Mucosa of descending colon (tissue), 3 donors: ENCODE data around the gene VPS39. TPM values are rescaled to one million over a fixed set of nuclear protein-coding genes. Genes with fewer than 3 reads are reported as not detected.

ENCODE experiments used
- ATAC-seq: fragments of 200-7000 bp; cut with Tn5 transposase; one replicate; pipeline ENCODE4 v1.9.1; 2020; ENCODE audit warnings: mild to moderate bottlenecking, moderate library complexity
- DNase-seq, 3 donors: peaks; one replicate each; pipeline ENCODE4 v3.0.0-alpha.2; 2020
- H3K36me3 ChIP-seq: fragments of 200-600 bp; one replicate; pipeline ENCODE4 v1.8.0; 2021; ENCODE audit warnings: low read depth, mild to moderate bottlenecking
- H3K4me1 ChIP-seq: fragments of 200-600 bp; one replicate; pipeline ENCODE4 v1.8.0; 2021; ENCODE audit warnings: low read depth, mild to moderate bottlenecking
- H3K4me3 ChIP-seq: fragments of 200-600 bp; one replicate; pipeline ENCODE4 v1.8.0; 2021; ENCODE audit warnings: mild to moderate bottlenecking
- H3K9me3 ChIP-seq: fragments of 200-600 bp; one replicate; pipeline ENCODE4 v1.8.0; 2021; ENCODE audit warnings: mild to moderate bottlenecking
- CTCF ChIP-seq: fragments of 200-600 bp; IDR thresholded peaks from one replicate; pipeline ENCODE4 v1.8.0; 2022; ENCODE audit warnings: antibody characterized with exemption, mild to moderate bottlenecking
- intact Hi-C, 2 donors: fragments of 100-400 bp; cut with DNase I in 1 of 2; cut with micrococcal nuclease in 1 of 2; formaldehyde crosslinking; loops; one replicate each; pipeline versions ENCODE4 v1.11.0 to v1.11.1; 2022; cut with DNase I, micrococcal nuclease
- long read RNA-seq, 2 donors: library from polyadenylated mRNA; unstranded; transcript quantifications; one replicate each; pipeline ENCODE4 v2.0.0, GENCODE V29; 2019 to 2021
- total RNA-seq, 3 donors: library from RNA; stranded (reverse); fragmentation: NEBNext Ultra II Directional in 2 of 3; extraction: Animal tissue kit (Norgen Biotek cat#: 25700) in 2 of 3; gene quantifications; one replicate each; pipeline versions ENCODE4 v1.2.1 to v1.2.4, GENCODE V29; 2021 to 2023
- donor health status: DM: no; HTN: no; CAD: no; lungs with moderate emphysema.
- donor health status: DM: no; HTN: no; CAD: no.
- donor health status: DM: no; HTN: yes; CAD: no.

The VPS39 gene
- total RNA-seq = 10 to 100 TPM; 49.6 to 74.3 (median 66.7) TPM
- long read RNA-seq, donor 1, full-length matches to known transcripts = 45 of 67 reads
- long read RNA-seq, donor 1, partial matches to known transcripts = 17 of 67 reads
- long read RNA-seq, donor 1, other reads (novel, unspliced or antisense) = 5 of 67 reads
- long read RNA-seq, donor 2, full-length matches to known transcripts = 3 of 9 reads
- long read RNA-seq, donor 2, partial matches to known transcripts = 1 of 9 reads
- long read RNA-seq, donor 2, other reads (novel, unspliced or antisense) = 5 of 9 reads

GRCh38 chr15:42207674-42208579 is at the start of gene VPS39:
VPS39 (minus strand) TSS chr15:42208304; CDS start chr15:42208153, 151 bp downstream.
- no peaks in the 10 kb centered on the region for H3K9me3 ChIP-seq
- peaks cover 8% of the 10 kb centered on the region for H3K4me1 ChIP-seq
- H3K4me3 ChIP-seq = peak within 1 kb of the TSS; percentile 76
- ATAC-seq (peak; percentile 99), DNase-seq (peak; percentile 87 to 90 (median 90))
- H3K36me3 ChIP-seq = no peaks in the 10 kb centered on the region
- intact Hi-C loops = no loop called here
- no peak for TF ChIP-seq CTCF

GRCh38 chr15:42253300-42253699 is 45.2 kb upstream of the VPS39 start:
- TF ChIP-seq CTCF = no peak
- H3K4me3 ChIP-seq = no peak overlapping the region
- DNase-seq (no peak), ATAC-seq (no peak)
- no peaks in the 10 kb centered on the region for H3K4me1 ChIP-seq
- no peaks in the 10 kb centered on the region for H3K36me3 ChIP-seq
- H3K9me3 ChIP-seq = peaks cover 8% of the 10 kb centered on the region
- intact Hi-C loops = no loop called here

GRCh38 chr15:42240823-42241222 is 32.7 kb upstream of the VPS39 start:
- no peaks in the 10 kb centered on the region for H3K9me3 ChIP-seq
- H3K4me3 ChIP-seq = no peak overlapping the region
- ATAC-seq (no peak), DNase-seq (no peak)
- TF ChIP-seq CTCF = no peak
- intact Hi-C loops = no loop called here
- H3K4me1 ChIP-seq = no peaks in the 10 kb centered on the region
- H3K36me3 ChIP-seq = peaks cover 3% of the 10 kb centered on the region

- no peak overlapping the region for H3K4me3 ChIP-seq
- no peak for TF ChIP-seq CTCF
- DNase-seq (no peak), ATAC-seq (no peak)
- H3K36me3 ChIP-seq = peaks cover 3% of the 10 kb centered on the region
- intact Hi-C loops = no loop called here
- no peaks in the 10 kb centered on the region for H3K4me1 ChIP-seq
- no peaks in the 10 kb centered on the region for H3K9me3 ChIP-seq
Observed at GRCh38 chr15:42239528-42240182, 31.6 kb upstream of the VPS39 start.

- intact Hi-C loops = no loop called here
- H3K9me3 ChIP-seq = no peaks in the 10 kb centered on the region
- ATAC-seq (no peak), DNase-seq (no peak)
- no peak for TF ChIP-seq CTCF
- peaks cover 3% of the 10 kb centered on the region for H3K36me3 ChIP-seq
- no peak overlapping the region for H3K4me3 ChIP-seq
- H3K4me1 ChIP-seq = peaks cover 6% of the 10 kb centered on the region
Observed at GRCh38 chr15:42233107-42233506, 25.0 kb upstream of the VPS39 start.
